ENCODE results near the gene H2BK1. TPM values are rescaled to one million over a fixed set of nuclear protein-coding genes. Genes with fewer than 3 reads are reported as not detected.

The H2BK1 gene
- polyA plus RNA-seq, 6 donors from 2014 or later, result not detected

Other genes starting within 250 kb of the H2BK1 start
- under 1 TPM in 3 of 6 donors, not detected in 3; 0.17 to 0.29 (median 0.29) TPM for gene KCNH2, start 232.2 kb downstream of the H2BK1 start, polyA plus RNA-seq (ENCODE audit: low read depth in 6 of 6)
- 1 to 10 TPM in 4 of 6 donors, under 1 TPM in 2; 0.29 to 2.8 (median 1.3) TPM for gene NOS3, start 219.5 kb downstream of the H2BK1 start, polyA plus RNA-seq (ENCODE audit: low read depth in 6 of 6)
- 10 to 100 TPM in 2 of 6 donors, 1 to 10 TPM in 4; 7.6 to 14.3 (median 9.6) TPM for gene ATG9B, start 186.0 kb downstream of the H2BK1 start, polyA plus RNA-seq (ENCODE audit: low read depth in 6 of 6)
- gene ABCB8, start 182.0 kb downstream of the H2BK1 start, polyA plus RNA-seq (ENCODE audit: low read depth in 6 of 6), result 10 to 100 TPM; 18.4 to 32.4 (median 23.4) TPM
- gene ASIC3, start 162.0 kb downstream of the H2BK1 start, polyA plus RNA-seq (ENCODE audit: low read depth in 6 of 6), result not detected
- gene CDK5, start 152.6 kb downstream of the H2BK1 start, polyA plus RNA-seq (ENCODE audit: low read depth in 6 of 6), result 10 to 100 TPM in 3 of 6 donors, 1 to 10 TPM in 3; 7.3 to 10.5 (median 9.6) TPM
- 10 to 100 TPM in 3 of 6 donors, 1 to 10 TPM in 3; 8.5 to 17.1 (median 12.2) TPM for gene SLC4A2, start 150.9 kb downstream of the H2BK1 start, polyA plus RNA-seq (ENCODE audit: low read depth in 6 of 6)
- gene FASTK, start 129.7 kb downstream of the H2BK1 start, polyA plus RNA-seq (ENCODE audit: low read depth in 6 of 6), result 10 to 100 TPM; 31.6 to 52.0 (median 38.1) TPM
- 10 to 100 TPM; 36.3 to 66.1 (median 45.5) TPM for gene TMUB1, start 127.0 kb downstream of the H2BK1 start, polyA plus RNA-seq (ENCODE audit: low read depth in 6 of 6)
- 1 to 10 TPM in 1 of 6 donors, under 1 TPM in 2, not detected in 3; 0.58 to 1.2 (median 0.66) TPM for gene AGAP3, start 124.0 kb downstream of the H2BK1 start, polyA plus RNA-seq (ENCODE audit: low read depth in 6 of 6)
- not detected for gene GBX1, start 42.8 kb downstream of the H2BK1 start, polyA plus RNA-seq (ENCODE audit: low read depth in 6 of 6)
- gene ASB10, start 23.2 kb downstream of the H2BK1 start, polyA plus RNA-seq (ENCODE audit: low read depth in 6 of 6), result not detected
- 10 to 100 TPM; 23.0 to 32.6 (median 25.4) TPM for gene ABCF2, start 16.7 kb upstream of the H2BK1 start, polyA plus RNA-seq (ENCODE audit: low read depth in 6 of 6)
- 10 to 100 TPM; 20.4 to 43.9 (median 25.2) TPM for gene CHPF2, start 22.0 kb upstream of the H2BK1 start, polyA plus RNA-seq (ENCODE audit: low read depth in 6 of 6)
- 1 to 10 TPM in 1 of 6 donors, under 1 TPM in 3, not detected in 2; 0.35 to 3.1 (median 0.64) TPM for gene SMARCD3, start 38.2 kb upstream of the H2BK1 start, polyA plus RNA-seq (ENCODE audit: low read depth in 6 of 6)
- 10 to 100 TPM; 36.5 to 89.7 (median 71.1) TPM for gene NUB1, start 131.3 kb upstream of the H2BK1 start, polyA plus RNA-seq (ENCODE audit: low read depth in 6 of 6)
- 1 to 10 TPM; 1.4 to 3.5 (median 1.9) TPM for gene WDR86, start 199.6 kb upstream of the H2BK1 start, polyA plus RNA-seq (ENCODE audit: low read depth in 6 of 6)
- not detected for gene CRYGN, start 229.7 kb upstream of the H2BK1 start, polyA plus RNA-seq (ENCODE audit: low read depth in 6 of 6)